ENCODE measurements around the gene VPS36. TPM values are rescaled to one million over a fixed set of nuclear protein-coding genes. Genes with fewer than 3 reads are reported as not detected.

Gene VPS36
- total RNA-seq, 2 donors from 2014 or later: 31.1 to 38.6 TPM

Other genes starting within 250 kb of the VPS36 start
- under 1 TPM; 0.09 to 0.19 TPM for gene THSD1, start 44.5 kb downstream of the VPS36 start, total RNA-seq
- 100 to 1,000 TPM in 1 of 2 donors, 10 to 100 TPM in 1; 52.2 to 123 TPM for gene CKAP2, start 4.8 kb upstream of the VPS36 start, total RNA-seq
- 1 to 10 TPM; 3.1 to 8.5 TPM for gene HNRNPA1L2, start 191.8 kb upstream of the VPS36 start, total RNA-seq
- gene SUGT1, start 202.2 kb upstream of the VPS36 start, total RNA-seq: 10 to 100 TPM; 45.8 to 55.6 TPM

Measured in activated naive CD4-positive, alpha-beta T cell treated with anti-CD3 and anti-CD28 coated beads, Interleukin-2, amount 50 U/mL, for 72 hours (primary cell).